ENCODE results near the gene HOXC6. TPM values are rescaled to one million over a fixed set of nuclear protein-coding genes. Genes with fewer than 3 reads are reported as not detected.

HOXC6 gene
- total RNA-seq, 1 donor from 2014 or later: not detected

DNA sequence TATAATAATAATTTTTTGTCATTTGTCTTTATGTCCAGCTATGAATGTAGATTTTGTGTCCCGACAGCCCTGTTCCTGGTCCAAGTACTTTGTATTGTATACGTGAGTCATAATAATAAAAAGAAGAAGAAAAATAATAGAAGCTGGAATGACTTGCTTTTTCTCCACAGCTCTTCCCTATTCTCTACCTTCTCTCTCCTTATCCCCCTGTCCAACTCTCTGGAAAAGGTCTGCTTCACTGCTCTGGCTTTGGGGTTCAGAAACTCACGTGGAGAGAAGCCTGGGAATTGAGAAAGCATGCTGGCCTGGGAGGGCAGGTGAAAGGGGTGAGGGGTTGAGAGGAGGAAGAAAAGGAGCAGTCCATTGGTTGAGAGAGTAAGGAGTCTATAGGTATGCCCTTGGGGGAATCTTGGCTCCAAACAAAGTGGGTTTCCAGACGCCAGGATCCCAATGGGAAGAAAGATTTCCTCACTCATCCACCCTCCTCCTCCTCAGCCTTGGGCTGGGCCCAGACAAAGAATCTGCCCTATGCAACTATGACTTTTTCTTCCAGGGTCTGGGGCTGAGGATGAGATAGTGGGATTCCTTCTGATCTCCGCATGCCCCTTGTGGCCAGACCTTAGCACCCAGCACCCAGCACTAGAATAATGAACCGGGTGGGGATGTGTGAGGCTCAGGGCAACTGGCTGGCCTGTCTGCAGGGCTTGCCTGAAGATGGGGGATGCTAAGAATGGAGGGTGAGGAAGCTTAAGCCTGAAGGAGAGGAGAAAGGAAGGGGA lies 15.4 kb upstream of the HOXC6 start:
- DNase-seq (ENCODE audit: low spot score): no peak
- no peak for ATAC-seq

- DNase-seq (ENCODE audit: low spot score) (no peak), ATAC-seq (no peak)
Measured at GRCh38 chr12:54014377-54015017, 13.7 kb upstream of the HOXC6 start.

DNA sequence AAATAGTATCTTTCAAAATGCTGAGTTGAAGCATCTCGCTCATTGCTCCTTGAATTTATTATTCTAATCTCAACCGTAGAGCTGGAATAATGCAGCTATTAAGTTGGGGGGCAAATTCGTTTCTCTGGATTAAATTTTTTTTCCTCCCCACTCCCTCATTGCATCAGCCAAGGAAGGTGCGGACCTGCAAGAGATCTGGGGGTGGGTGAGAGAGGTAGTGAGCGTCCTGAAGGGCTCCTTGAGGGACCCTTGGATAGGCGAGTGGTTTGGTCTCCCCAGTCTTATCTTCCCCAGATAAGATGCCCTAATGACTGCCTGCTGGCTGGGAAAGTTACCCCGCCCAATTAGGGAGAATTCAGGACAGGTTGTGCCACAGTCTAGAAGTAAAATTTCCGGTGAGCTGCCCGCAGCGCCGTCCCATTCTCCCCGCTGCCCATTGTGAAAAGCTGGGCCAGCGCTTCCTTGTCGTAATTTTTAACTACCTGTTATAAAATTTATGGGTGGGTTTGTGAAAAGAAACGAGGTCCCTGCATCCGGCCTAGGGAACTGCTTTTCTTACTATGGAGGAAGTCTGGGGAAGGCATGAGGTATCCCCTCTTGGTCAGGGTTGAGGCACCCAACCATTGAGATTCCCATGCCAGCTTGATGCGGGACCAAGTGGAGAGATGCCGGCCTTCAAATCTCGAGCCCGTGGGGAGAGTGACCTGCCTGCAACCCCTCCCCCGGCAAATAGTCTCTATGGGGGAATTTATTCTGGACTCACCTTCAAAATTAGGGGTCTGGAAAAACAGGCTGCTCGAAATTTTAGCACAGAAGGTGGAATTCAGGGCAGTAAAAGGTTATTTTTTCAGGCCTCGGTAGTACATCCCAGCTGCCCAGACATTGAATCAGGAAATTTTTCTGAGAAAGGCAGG lies 13.0 kb upstream of the HOXC6 start:
- no peak for ATAC-seq
- no peak for DNase-seq (ENCODE audit: low spot score)

DNA sequence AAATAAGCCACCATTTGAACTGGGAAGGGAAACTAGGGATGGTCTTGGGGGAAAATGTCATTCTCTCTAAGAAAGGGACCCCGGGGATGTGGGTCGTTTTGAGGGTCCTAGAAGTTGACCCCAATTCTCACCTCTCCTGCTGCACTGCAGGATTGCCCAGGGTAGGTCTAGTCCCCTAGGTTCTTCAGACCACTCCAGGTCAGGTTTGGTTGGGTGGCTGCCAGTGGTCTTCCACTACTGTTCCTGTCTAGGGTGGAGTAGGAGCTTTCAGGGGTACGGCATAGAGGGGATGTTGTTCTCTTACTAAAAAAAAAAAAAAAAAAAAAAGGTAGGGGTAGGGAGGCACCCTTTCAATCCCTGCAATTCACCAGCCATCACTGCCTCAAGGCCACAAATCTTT lies 12.2 kb upstream of the HOXC6 start:
- ATAC-seq: no peak

DNA sequence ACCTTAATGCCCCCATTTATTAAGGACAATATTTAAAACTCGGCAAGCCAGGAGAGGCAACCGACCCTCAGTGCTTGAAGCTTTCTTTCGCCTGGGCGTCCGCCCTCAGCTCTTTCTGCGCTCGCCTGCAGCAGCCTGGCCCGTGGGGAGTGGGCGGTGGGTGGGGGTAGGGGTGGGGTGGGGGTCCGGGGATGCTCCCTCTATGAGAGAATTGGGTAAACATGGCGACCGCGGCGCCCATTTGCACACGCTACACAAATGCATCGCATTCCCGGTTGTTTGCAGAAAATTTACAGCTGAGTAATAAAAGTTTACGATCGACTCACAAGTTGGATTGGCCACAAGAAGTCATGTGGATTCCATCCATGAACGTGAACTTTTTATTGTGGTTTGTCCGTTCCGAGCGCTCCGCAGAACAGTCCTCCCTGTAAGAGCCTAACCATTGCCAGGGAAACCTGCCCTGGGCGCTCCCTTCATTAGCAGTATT lies 11.7 kb upstream of the HOXC6 start:
- DNase-seq (ENCODE audit: low spot score) (no peak), ATAC-seq (no peak)

More for the DNA sequence above, 12.2 kb upstream of the HOXC6 start:
- no peak for DNase-seq (ENCODE audit: low spot score)

- ATAC-seq (peak; percentile 54), DNase-seq (ENCODE audit: low spot score) (no peak)
Measured at GRCh38 chr12:54017027-54017788, 11.0 kb upstream of the HOXC6 start.

GRCh38 chr12:54017878-54018467 lies 10.3 kb upstream of the HOXC6 start:
- ATAC-seq (peak; percentile 81), DNase-seq (ENCODE audit: low spot score) (no peak)

DNA sequence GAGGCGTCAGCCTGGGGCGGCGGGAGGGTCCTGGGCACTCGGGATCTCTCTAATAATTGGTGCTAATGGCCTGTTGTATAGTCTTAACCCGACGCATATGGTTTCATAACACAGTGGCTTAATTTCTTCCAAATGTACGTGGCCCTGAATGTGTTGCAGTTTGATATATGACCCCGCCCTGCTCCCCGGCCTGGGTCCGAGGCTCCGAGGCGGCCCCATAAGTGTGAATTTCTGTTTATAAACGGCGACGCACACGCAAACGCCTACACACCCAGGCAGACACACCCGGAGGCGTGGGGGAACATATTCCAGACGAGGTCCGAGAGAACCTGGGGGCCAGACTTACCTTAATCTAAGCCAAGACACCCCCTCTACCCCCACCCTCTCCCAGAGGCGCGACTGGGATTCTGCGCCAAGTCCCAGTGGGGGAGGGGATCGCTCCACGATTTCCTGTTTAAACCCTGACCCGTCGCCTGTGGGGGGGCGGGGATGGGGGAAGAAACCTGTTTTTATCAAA lies 9.7 kb upstream of the HOXC6 start:
- no peak for ATAC-seq
- DNase-seq (ENCODE audit: low spot score): no peak

DNA sequence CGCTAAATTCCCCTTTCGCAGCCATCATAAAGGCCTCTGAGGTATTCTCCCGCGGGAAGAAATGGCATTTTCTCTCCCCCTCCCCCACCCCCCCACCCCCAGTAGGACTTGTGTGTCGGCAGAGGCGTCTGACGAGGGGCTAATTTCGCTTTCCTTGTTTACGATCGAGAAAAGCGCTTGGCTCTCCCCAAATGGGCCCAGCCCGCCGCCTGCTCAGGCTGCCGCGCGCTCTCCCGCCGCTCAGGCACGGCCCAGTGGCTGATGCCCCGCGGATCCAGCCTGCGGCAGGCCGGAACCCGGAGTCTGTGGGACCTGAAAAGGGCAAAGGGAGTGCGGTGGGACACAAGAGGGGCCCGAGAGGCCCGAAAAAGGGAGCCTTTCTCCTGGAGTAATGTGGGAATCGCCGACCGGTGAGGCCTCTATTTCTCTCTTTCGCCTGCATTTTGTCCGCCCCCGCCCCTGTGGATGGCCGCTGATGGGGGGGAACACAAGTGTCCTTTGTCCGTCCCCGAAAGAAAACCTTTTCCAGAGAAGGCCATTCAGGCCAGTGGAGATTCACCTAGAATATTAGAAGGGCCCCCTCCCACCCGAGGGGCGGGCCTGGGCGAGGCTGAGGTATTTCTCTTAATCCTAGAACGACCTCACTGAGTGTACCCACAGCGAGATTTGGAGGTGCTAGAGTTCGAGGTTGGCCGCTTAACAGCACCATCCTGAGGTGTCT lies 9.0 kb upstream of the HOXC6 start:
- no peak for DNase-seq (ENCODE audit: low spot score)
- no peak for ATAC-seq

DNA sequence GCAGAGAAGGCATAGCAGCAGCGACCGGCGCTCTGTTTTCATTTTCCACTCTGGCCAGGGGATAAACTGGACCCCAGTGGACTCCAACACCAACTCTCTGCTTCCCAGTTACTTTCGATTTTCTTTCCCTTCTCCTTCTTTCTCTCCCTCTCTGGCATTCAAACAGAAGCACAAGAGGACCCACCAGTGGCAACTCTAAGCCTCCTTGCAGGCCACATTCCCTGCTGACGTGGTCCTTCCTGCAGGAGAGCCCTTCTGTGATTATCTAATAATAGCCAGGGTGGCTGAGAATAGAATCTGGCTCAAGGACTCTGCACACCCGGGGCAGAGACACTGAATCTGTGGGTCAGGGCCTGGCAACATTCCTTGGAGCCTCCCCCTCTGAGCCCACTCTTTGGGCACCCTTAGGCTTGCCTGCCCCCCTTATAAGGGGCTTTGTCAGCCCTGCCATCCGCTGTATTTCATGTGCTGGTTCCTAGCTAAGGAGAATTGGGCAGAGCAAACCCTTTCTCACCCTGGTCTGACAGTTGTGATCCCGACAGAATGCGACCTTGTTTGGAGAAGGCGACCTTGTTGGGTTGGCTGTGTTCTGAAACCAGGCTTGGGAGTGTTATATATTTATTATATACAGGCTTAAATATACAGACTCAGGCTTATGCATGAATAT lies 8.2 kb upstream of the HOXC6 start:
- no peak for ATAC-seq
- DNase-seq (ENCODE audit: low spot score): no peak

GRCh38 chr12:54020591-54021405 lies 7.4 kb upstream of the HOXC6 start:
- no peak for ATAC-seq
- DNase-seq (ENCODE audit: low spot score): no peak

GRCh38 chr12:54021432-54022013 lies 6.7 kb upstream of the HOXC6 start:
- DNase-seq (ENCODE audit: low spot score): no peak
- no peak for ATAC-seq

- no peak for DNase-seq (ENCODE audit: low spot score)
Measured at GRCh38 chr12:54022960-54023884, 5.0 kb upstream of the HOXC6 start.

DNA sequence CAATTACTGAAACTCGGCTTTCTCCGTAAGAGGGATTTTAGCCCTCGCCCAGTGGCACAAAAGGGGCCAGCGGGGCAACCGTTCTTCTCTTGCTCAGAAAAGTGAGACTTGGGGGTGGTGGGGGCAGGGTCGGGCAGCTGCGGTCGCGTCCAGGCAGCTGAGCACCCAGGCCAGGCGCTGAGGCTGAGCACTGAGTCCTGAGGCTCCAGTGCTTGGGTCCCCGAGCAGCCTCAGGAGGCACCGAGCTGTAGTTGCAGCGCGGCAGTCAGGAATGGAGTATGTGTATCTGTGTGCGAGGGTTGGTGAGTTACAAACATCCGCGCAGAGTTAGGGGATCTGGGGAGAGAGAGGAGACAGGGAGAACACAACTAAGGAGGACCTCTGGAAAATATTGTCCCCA lies 4.1 kb upstream of the HOXC6 start:
- no peak for ATAC-seq

More at GRCh38 chr12:54022960-54023884, 5.0 kb upstream of the HOXC6 start:
- no peak for ATAC-seq

GRCh38 chr12:54024581-54025305 lies 3.5 kb upstream of the HOXC6 start:
- no peak for DNase-seq (ENCODE audit: low spot score)
- no peak for ATAC-seq

More for the DNA sequence above, 4.1 kb upstream of the HOXC6 start:
- DNase-seq (ENCODE audit: low spot score): no peak

Measured in left lobe of liver (tissue), 2 donors.